GM23338 (cell line): Measurements from ENCODE around the gene PPM1E.

Experiments
- CREB1 ChIP-seq: fragments of 250-450 bp; sonication (Bioruptor Pico); IDR thresholded peaks from 2 replicates; pipeline ENCODE4 v1.5.0; 2020; ENCODE audit warnings: low read depth, mild to moderate bottlenecking, moderate library complexity
- CTCF ChIP-seq, 2 experiments: fragments of 200-600 bp in 1 of 2; sonication (generic) in 1 of 2; conservative IDR thresholded peaks; 2 replicates each; pipeline versions ENCODE4 v1.5.1 to v1.6.1; 2016 to 2017; ENCODE audit warnings: antibody characterized with exemption in 2 of 2, low read depth in 2 of 2, mild to moderate bottlenecking in 2 of 2, moderate library complexity in 1 of 2
- ETS1 ChIP-seq: IDR thresholded peaks from 2 replicates; pipeline ENCODE4 v1.6.1; 2016; ENCODE audit warnings: antibody characterized with exemption
- EZH2 ChIP-seq: fragments of 200-600 bp; sonication (generic); IDR thresholded peaks from one replicate; pipeline ENCODE4 v1.8.0; 2017; ENCODE audit warnings: antibody characterized with exemption, mild to moderate bottlenecking, low read depth; ENCODE audit not compliant: unreplicated experiment
- EZH2phosphoT487 ChIP-seq: fragments of 200-600 bp; sonication (generic); IDR thresholded peaks from one replicate; pipeline ENCODE4 v1.8.1; 2018; ENCODE audit warnings: antibody characterized with exemption; ENCODE audit not compliant: unreplicated experiment
- JUNB ChIP-seq: IDR thresholded peaks from one replicate; pipeline ENCODE4 v1.6.1; 2016; ENCODE audit warnings: antibody characterized with exemption; ENCODE audit not compliant: unreplicated experiment
- NANOG ChIP-seq: IDR thresholded peaks from 2 replicates; pipeline ENCODE4 v1.6.1; 2016; ENCODE audit warnings: antibody characterized with exemption, borderline replicate concordance
- POLR2AphosphoS5 ChIP-seq: IDR thresholded peaks from 2 replicates; pipeline ENCODE4 v1.6.1; 2016; ENCODE audit warnings: antibody characterized with exemption, low read depth
- REST ChIP-seq: IDR thresholded peaks from one replicate; pipeline ENCODE4 v1.6.1; 2018; ENCODE audit warnings: antibody characterized with exemption; ENCODE audit not compliant: unreplicated experiment
- STAT1 ChIP-seq: IDR thresholded peaks from one replicate; pipeline ENCODE4 v1.6.1; 2016; ENCODE audit warnings: antibody characterized with exemption; ENCODE audit not compliant: unreplicated experiment
- ZNF114 ChIP-seq: fragments of 250-450 bp; sonication (Bioruptor Pico); IDR thresholded peaks from 2 replicates; pipeline ENCODE4 v1.5.0; 2020; ENCODE audit warnings: mild to moderate bottlenecking, moderate library complexity
- ZNF331 ChIP-seq: fragments of 250-450 bp; sonication (Bioruptor Pico); IDR thresholded peaks from 2 replicates; pipeline ENCODE4 v1.5.0; 2020; ENCODE audit warnings: low read depth, mild to moderate bottlenecking, moderate library complexity
- ZNF462 ChIP-seq: fragments of 250-450 bp; sonication (Bioruptor Pico); IDR thresholded peaks from 2 replicates; pipeline ENCODE4 v1.5.0; 2020; ENCODE audit warnings: mild to moderate bottlenecking, moderate library complexity

GRCh38 chr17:58998871-58999270 lies 243.2 kb downstream of the PPM1E start:
- TF ChIP-seq CTCF (conservative IDR thresholded peaks at IDR 0.05; ENCODE audit: low read depth in 2 of 2): no peak
- no peak for TF ChIP-seq EZH2phosphoT487
- no peak for TF ChIP-seq POLR2AphosphoS5
- no peak for TF ChIP-seq EZH2
- no peak for TF ChIP-seq JUNB
- no peak for TF ChIP-seq NANOG
- no peak for TF ChIP-seq CREB1 (CRISPR knock-in tag)
- TF ChIP-seq REST: no peak
- no peak for TF ChIP-seq ZNF462 (CRISPR knock-in tag)
- TF ChIP-seq ETS1: no peak
- TF ChIP-seq STAT1: no peak
- TF ChIP-seq ZNF331 (CRISPR knock-in tag): no peak
- TF ChIP-seq ZNF114 (CRISPR knock-in tag): no peak
